OCI-LY7 (cell line): ENCODE measurements around the gene LTA4H. TPM values are rescaled to one million over a fixed set of nuclear protein-coding genes. Genes with fewer than 3 reads are reported as not detected.

Experiments
- BruUV-seq: library from RNA; stranded (reverse); fragments of 400-500 nt; replicated peaks from 2 replicates; lab custom pipeline; 2021; lab: Mats Ljungman, UMichigan
- CTCF ChIA-PET: fragments of 300-600 bp; sonication (Branson Sonifier 250); formaldehyde crosslinking; loops from one replicate; lab custom pipeline; 2022; ENCODE audit warnings: antibody characterized with exemption; ENCODE audit not compliant: unreplicated experiment; lab: Charles Lee
- POLR2A ChIA-PET: fragments of 300-600 bp; sonication (Branson Sonifier 250); formaldehyde crosslinking; loops from one replicate; lab custom pipeline; 2022; ENCODE audit warnings: antibody characterized with exemption; lab: Charles Lee
- DNase-seq: peaks from one replicate; pipeline ENCODE4 v3.0.0-alpha.2; 2015; ENCODE audit warnings: low spot score
- H2AFZ ChIP-seq: fragments of 200-600 bp; sonication (generic), shearing (Covaris generic); 2 replicates; pipeline ENCODE4 v1.6.1; 2014; ENCODE audit warnings: mild to moderate bottlenecking, antibody characterized with exemption, low read length, moderate library complexity
- H3K27ac ChIP-seq: fragments of 200-600 bp; sonication (generic); 2 replicates; pipeline ENCODE4 v1.5.1; 2014; ENCODE audit warnings: mixed run types, low read depth, mild to moderate bottlenecking, moderate library complexity, low read length, inconsistent platforms; ENCODE audit not compliant: poor library complexity, severe bottlenecking
- H3K36me3 ChIP-seq: fragments of 200-600 bp; sonication (generic); 2 replicates; pipeline ENCODE4 v1.6.1; 2014; ENCODE audit warnings: mild to moderate bottlenecking, antibody characterized with exemption, low read length, moderate library complexity, mixed read lengths; ENCODE audit not compliant: insufficient read depth
- H3K4me1 ChIP-seq: fragments of 200-600 bp; sonication (generic); 2 replicates; pipeline ENCODE4 v1.5.1; 2014; ENCODE audit warnings: mild to moderate bottlenecking, low read length; ENCODE audit not compliant: insufficient read depth, poor library complexity, severe bottlenecking
- H3K4me2 ChIP-seq: fragments of 200-600 bp; sonication (generic); 2 replicates; pipeline ENCODE4 v1.6.1; 2014; ENCODE audit warnings: mild to moderate bottlenecking, low read length
- H3K4me3 ChIP-seq: fragments of 200-600 bp; sonication (generic); 2 replicates; pipeline ENCODE4 v1.5.1; 2014; ENCODE audit warnings: mild to moderate bottlenecking, low read depth, low read length; ENCODE audit not compliant: poor library complexity, severe bottlenecking
- H3K79me2 ChIP-seq: fragments of 200-600 bp; sonication (generic); 2 replicates; pipeline ENCODE4 v1.6.1; 2016; ENCODE audit warnings: low read depth, mild to moderate bottlenecking, low read length, moderate library complexity, mixed read lengths; ENCODE audit not compliant: insufficient read depth
- H3K9me2 ChIP-seq: fragments of 200-600 bp; sonication (generic); 2 replicates; pipeline ENCODE4 v1.6.1; 2016; ENCODE audit warnings: mild to moderate bottlenecking, low read length, mixed read lengths; ENCODE audit not compliant: insufficient read depth
- H3K9me3 ChIP-seq: fragments of 200-600 bp; sonication (generic); 2 replicates; pipeline ENCODE4 v1.6.1; 2014; ENCODE audit warnings: mild to moderate bottlenecking, mixed run types, low read length, mixed read lengths
- H4K20me1 ChIP-seq: fragments of 200-600 bp; sonication (generic); 2 replicates; pipeline ENCODE4 v1.6.1; 2014; ENCODE audit warnings: mild to moderate bottlenecking, antibody characterized with exemption, low read length, moderate library complexity, mixed read lengths; ENCODE audit not compliant: insufficient read depth
- EZH2phosphoT487 ChIP-seq: fragments of 200-600 bp; sonication (generic); IDR thresholded peaks from 2 replicates; pipeline ENCODE4 v1.6.1; 2018; ENCODE audit warnings: low read depth, borderline replicate concordance, mild to moderate bottlenecking, mixed run types, antibody characterized with exemption, low read length, moderate library complexity, mixed read lengths
- intact Hi-C: fragments of 100-400 bp; cut with micrococcal nuclease; formaldehyde crosslinking; loops from one replicate; pipeline ENCODE4 v1.10.0; 2022; ENCODE audit not compliant: unreplicated experiment
- total RNA-seq, 2 experiments: library from RNA; depleted of rRNA in 1 of 2; stranded (reverse); fragments of >200 nt in 1 of 2; shearing (Covaris generic) in 1 of 2; gene quantifications; 2 replicates each; pipeline ENCODE4 v1.2.3, GENCODE V29; 2014 to 2022
- TF ChIP-seq, protein P1 (sequence below): fragments of 200-600 bp; sonication (generic); conservative IDR thresholded peaks from 2 replicates; pipeline ENCODE4 v1.5.1; 2014; ENCODE audit warnings: mild to moderate bottlenecking, antibody characterized with exemption, low read length, moderate library complexity, mixed read lengths

LTA4H gene
- total RNA-seq, 2 experiments from 2014 or later, result 86.7 to 122 TPM

DNA sequence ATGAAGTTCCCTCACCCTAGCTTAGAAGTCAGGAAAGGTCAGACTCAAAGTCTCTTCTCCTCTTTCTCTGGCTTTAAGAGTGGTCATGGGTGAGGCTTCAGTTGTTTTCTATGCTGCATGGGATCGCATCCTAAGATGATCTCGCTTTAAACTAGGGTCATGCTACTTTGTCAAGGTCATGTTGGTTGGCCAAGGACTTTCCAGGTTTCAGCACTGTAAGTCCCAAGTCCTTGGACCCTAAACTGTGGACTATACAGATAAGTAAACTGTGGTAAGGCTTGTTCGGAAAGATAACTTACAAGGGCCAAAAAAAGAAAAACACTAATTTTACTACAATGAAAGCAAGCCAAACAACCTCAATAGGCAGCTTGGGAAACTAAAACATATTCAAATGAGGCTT lies 56.6 kb downstream of the LTA4H start:
- no peaks in the 10 kb centered on the region for H3K9me2 ChIP-seq
- no peaks in the 10 kb centered on the region for H3K9me3 ChIP-seq
- ChIA-PET CTCF (no interaction called here), POLR2A (interaction anchor here (0.5 to 1.1 kb wide), 5 partner anchors 15 to 969 kb away, joined by 3 to 4 read pairs (median 3); partner anchors contain the start of genes AMDHD1 and CCDC38)
- H3K27ac ChIP-seq, result no peak overlapping the region
- no TSS peak for BruUV-seq
- H2AFZ ChIP-seq, result no peak overlapping the region
- no peak overlapping the region for H3K4me2 ChIP-seq
- H4K20me1 ChIP-seq, result no peaks in the 10 kb centered on the region
- TF ChIP-seq, protein P1, sequence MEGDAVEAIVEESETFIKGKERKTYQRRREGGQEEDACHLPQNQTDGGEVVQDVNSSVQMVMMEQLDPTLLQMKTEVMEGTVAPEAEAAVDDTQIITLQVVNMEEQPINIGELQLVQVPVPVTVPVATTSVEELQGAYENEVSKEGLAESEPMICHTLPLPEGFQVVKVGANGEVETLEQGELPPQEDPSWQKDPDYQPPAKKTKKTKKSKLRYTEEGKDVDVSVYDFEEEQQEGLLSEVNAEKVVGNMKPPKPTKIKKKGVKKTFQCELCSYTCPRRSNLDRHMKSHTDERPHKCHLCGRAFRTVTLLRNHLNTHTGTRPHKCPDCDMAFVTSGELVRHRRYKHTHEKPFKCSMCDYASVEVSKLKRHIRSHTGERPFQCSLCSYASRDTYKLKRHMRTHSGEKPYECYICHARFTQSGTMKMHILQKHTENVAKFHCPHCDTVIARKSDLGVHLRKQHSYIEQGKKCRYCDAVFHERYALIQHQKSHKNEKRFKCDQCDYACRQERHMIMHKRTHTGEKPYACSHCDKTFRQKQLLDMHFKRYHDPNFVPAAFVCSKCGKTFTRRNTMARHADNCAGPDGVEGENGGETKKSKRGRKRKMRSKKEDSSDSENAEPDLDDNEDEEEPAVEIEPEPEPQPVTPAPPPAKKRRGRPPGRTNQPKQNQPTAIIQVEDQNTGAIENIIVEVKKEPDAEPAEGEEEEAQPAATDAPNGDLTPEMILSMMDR, result no peak
- no peak for TF ChIP-seq EZH2phosphoT487
- H3K4me1 ChIP-seq, result peaks cover 13% of the 10 kb centered on the region
- H3K36me3 ChIP-seq, result no peaks in the 10 kb centered on the region
- DNase-seq, result no peak
- no peaks in the 10 kb centered on the region for H3K79me2 ChIP-seq
- H3K4me3 ChIP-seq, result no peak overlapping the region
- intact Hi-C loops, result no loop called here

DNA sequence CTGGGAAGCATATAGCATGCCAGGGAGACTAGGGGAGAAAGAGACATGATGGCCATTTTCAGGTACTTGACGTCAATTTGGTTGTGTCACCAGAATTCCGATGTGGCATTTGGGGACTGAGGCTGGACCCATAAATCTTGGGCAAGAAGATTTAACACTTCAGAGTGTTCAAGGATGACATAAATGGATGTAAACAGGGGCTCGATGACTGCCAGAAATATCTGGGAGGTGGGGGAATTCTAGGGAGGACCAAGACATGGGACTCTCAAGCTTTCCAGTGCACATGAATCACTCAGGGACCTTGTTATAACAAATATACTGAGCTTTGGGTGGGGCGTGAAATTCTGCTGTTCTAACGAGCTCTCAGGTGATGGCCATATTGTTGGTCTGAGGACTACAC lies 57.0 kb downstream of the LTA4H start:
- TF ChIP-seq, protein P1, result no peak
- TF ChIP-seq EZH2phosphoT487, result no peak
- Histone ChIP-seq H3K9me3 (no peaks in the 10 kb centered on the region), H3K4me2 (no peak overlapping the region), H3K27ac (no peak overlapping the region), H3K79me2 (no peaks in the 10 kb centered on the region), H3K4me1 (peaks cover 16% of the 10 kb centered on the region), H3K4me3 (no peak overlapping the region), H2AFZ (no peak overlapping the region), H3K9me2 (no peaks in the 10 kb centered on the region), H3K36me3 (no peaks in the 10 kb centered on the region), H4K20me1 (no peaks in the 10 kb centered on the region)
- no peak for DNase-seq
- BruUV-seq, result no TSS peak
- ChIA-PET CTCF (no interaction called here), POLR2A (interaction anchor here (0.5 to 1.1 kb wide), 6 partner anchors 15 to 969 kb away, joined by 3 to 4 read pairs (median 3); partner anchors contain the start of genes AMDHD1 and CCDC38)
- intact Hi-C loops, result no loop called here

DNA sequence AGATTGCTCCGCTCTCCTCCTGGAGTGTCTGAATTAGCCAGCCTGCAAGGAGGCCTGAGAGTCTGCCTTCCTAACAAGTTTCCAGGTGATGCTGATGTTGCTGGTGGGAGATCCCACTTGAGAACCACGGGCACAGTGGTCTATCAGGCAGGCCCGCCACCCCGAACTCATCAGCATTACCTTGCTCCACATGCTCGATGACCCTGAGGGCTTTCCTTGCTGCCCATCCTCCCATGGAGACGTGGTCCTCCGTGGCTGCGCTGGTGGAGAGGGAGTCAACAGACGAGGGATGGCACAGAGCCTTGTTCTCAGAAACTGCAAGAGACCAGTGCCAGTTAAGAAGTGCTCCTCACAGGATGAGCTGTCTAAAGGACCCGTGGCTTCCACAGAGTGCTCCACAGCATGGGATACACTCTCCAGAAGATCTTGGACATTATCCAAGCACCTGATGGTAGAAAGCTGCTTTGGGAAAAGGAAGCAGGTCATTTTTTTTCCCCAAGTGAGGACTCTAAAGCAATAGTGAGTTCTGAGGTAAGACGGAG lies 57.6 kb downstream of the LTA4H start:
- no peak overlapping the region for H2AFZ ChIP-seq
- no TSS peak for BruUV-seq

More for the DNA sequence above, 57.6 kb downstream of the LTA4H start:
- no peak for DNase-seq
- Histone ChIP-seq H3K79me2 (no peaks in the 10 kb centered on the region), H3K9me3 (no peaks in the 10 kb centered on the region), H3K27ac (no peak overlapping the region), H3K4me3 (no peak overlapping the region), H3K36me3 (no peaks in the 10 kb centered on the region), H3K9me2 (no peaks in the 10 kb centered on the region), H4K20me1 (no peaks in the 10 kb centered on the region), H3K4me2 (no peak overlapping the region), H3K4me1 (peaks cover 16% of the 10 kb centered on the region)
- intact Hi-C loops, result no loop called here
- ChIA-PET CTCF (no interaction called here), POLR2A (interaction anchor here (0.5 to 1.1 kb wide), 6 partner anchors 16 to 970 kb away, joined by 3 to 4 read pairs (median 3); partner anchors contain the start of genes AMDHD1 and CCDC38)
- TF ChIP-seq, protein P1, result no peak
